Astrocyte (in vitro differentiated cells and primary cell): ENCODE results near the gene SMIM20. TPM values are rescaled to one million over a fixed set of nuclear protein-coding genes. Genes with fewer than 3 reads are reported as not detected.

Experiments used
- DNase-seq: peaks from one replicate; pipeline ENCODE4 v3.0.0-alpha.2; 2010; ENCODE audit warnings: low read depth
- FAIRE-seq: peaks from 2 replicates; lab custom pipeline; 2011; peaks lifted over from hg19 to GRCh38; lab: Jason Lieb, UNC
- H2AFZ ChIP-seq: 2 replicates; pipeline ENCODE4 v1.6.0; 2012; ENCODE audit warnings: low read depth, low read length, inconsistent platforms
- H3K27ac ChIP-seq: 2 replicates; pipeline ENCODE4 v1.5.1; 2011; ENCODE audit warnings: low read depth, low read length, inconsistent platforms
- H3K27me3 ChIP-seq: 2 replicates; pipeline ENCODE4 v1.6.0; 2011; ENCODE audit warnings: low read length, inconsistent platforms; ENCODE audit not compliant: insufficient read depth
- H3K36me3 ChIP-seq: 2 replicates; pipeline ENCODE4 v1.5.1; 2011; ENCODE audit warnings: low read length, inconsistent platforms; ENCODE audit not compliant: insufficient read depth
- H3K4me1 ChIP-seq: 2 replicates; pipeline ENCODE4 v1.5.1; 2011; ENCODE audit warnings: low read length, inconsistent platforms; ENCODE audit not compliant: insufficient read depth
- H3K4me2 ChIP-seq: 2 replicates; pipeline ENCODE4 v1.6.0; 2012; ENCODE audit warnings: low read length, inconsistent platforms
- H3K4me3 ChIP-seq: 2 replicates; pipeline ENCODE4 v1.5.1; 2011; ENCODE audit warnings: low read depth, mild to moderate bottlenecking, low read length, inconsistent platforms; ENCODE audit not compliant: insufficient read depth
- H3K79me2 ChIP-seq: 2 replicates; pipeline ENCODE4 v1.6.0; 2012; ENCODE audit warnings: mild to moderate bottlenecking, low read length, inconsistent platforms; ENCODE audit not compliant: insufficient read depth
- H3K9ac ChIP-seq: 2 replicates; pipeline ENCODE4 v1.6.0; 2012; ENCODE audit warnings: mild to moderate bottlenecking, low read length, inconsistent platforms
- H3K9me3 ChIP-seq: 2 replicates; pipeline ENCODE4 v1.5.1; 2012; ENCODE audit warnings: low read depth, mild to moderate bottlenecking, low read length, inconsistent platforms; ENCODE audit not compliant: insufficient read depth
- H4K20me1 ChIP-seq: 2 replicates; pipeline ENCODE4 v1.6.0; 2012; ENCODE audit warnings: low read length, inconsistent platforms; ENCODE audit not compliant: insufficient read depth
- H3K27ac Mint-ChIP-seq: one replicate; pipeline ENCODE4 v1.8.0; 2021; ENCODE audit warnings: mild to moderate bottlenecking, mixed read lengths; ENCODE audit not compliant: unreplicated experiment
- H3K27me3 Mint-ChIP-seq: one replicate; pipeline ENCODE4 v1.8.0; 2021; ENCODE audit warnings: low read depth, mixed read lengths; ENCODE audit not compliant: unreplicated experiment
- H3K36me3 Mint-ChIP-seq: one replicate; pipeline ENCODE4 v1.8.0; 2021; ENCODE audit warnings: low read depth, mixed read lengths; ENCODE audit not compliant: unreplicated experiment
- H3K4me1 Mint-ChIP-seq: one replicate; pipeline ENCODE4 v1.8.0; 2021; ENCODE audit warnings: low read depth, mixed read lengths; ENCODE audit not compliant: unreplicated experiment
- H3K4me3 Mint-ChIP-seq: one replicate; pipeline ENCODE4 v1.8.0; 2021; ENCODE audit warnings: mild to moderate bottlenecking, moderate library complexity, mixed read lengths; ENCODE audit not compliant: unreplicated experiment
- H3K9me3 Mint-ChIP-seq: one replicate; pipeline ENCODE4 v1.8.0; 2021; ENCODE audit warnings: mild to moderate bottlenecking, mixed read lengths; ENCODE audit not compliant: unreplicated experiment
- EZH2 ChIP-seq: IDR thresholded peaks from 2 replicates; pipeline ENCODE4 v1.6.1; 2012; ENCODE audit warnings: mild to moderate bottlenecking, low read length, inconsistent platforms; ENCODE audit not compliant: insufficient read depth
- total RNA-seq: library from RNA; stranded (reverse); gene quantifications from 2 replicates; pipeline ENCODE4 v1.2.1, GENCODE V29; 2021
- TF ChIP-seq, protein P1 (sequence below): IDR thresholded peaks from 2 replicates; pipeline ENCODE4 v1.5.1; 2011; ENCODE audit warnings: low read depth, mild to moderate bottlenecking, inconsistent platforms, low read length, moderate library complexity; ENCODE audit not compliant: insufficient read depth

Gene SMIM20
- total RNA-seq, 1 donor from 2014 or later, result 19.4 TPM

DNA sequence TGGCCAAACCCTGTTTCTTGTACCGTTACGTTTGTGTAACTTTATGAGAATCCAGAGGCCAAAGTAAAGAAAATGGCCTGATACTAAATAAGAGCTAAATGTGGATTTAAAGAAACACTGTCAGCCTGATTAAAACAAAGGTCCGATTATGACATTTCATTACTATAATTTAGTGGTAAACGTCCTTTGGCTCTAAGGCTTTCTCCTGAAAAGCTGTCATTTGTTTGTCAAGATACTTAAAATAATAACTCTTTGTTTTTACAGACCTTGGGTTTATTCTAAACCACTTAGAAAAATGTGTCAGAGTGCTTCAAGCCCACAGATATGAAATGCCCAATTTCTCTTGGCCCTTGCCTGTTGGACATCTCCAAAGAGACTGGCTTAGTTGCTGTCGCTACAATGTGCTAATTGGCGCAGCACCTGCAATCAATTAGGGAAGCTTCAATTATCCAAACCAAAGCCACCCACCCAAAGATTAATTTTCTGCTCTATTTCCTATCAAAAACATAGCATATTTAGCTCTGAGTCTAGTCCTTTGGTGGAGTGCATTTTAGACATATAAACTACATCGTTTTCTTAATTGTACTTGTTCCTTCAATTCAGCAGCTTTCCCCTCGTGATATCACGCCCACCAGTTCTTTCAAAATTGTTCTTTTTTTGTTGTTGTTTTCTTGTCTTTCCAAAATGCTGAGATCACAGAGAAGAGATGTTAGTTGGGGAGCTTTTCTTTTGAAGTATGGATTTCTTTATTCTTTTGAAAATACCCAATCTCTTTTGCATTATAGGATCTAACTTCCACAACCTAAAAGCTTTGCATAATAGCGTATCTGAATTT, 13.6 kb downstream of the SMIM20 start:
- Histone ChIP-seq H3K79me2 (no peaks in the 10 kb centered on the region), H3K4me3 (no peak overlapping the region), H3K9me3 (no peaks in the 10 kb centered on the region), H4K20me1 (no peaks in the 10 kb centered on the region), H2AFZ (no peak overlapping the region), H3K27me3 (no peaks in the 10 kb centered on the region), H3K27ac (no peak overlapping the region), H3K4me2 (no peak overlapping the region), H3K4me1 (peaks cover 9% of the 10 kb centered on the region), H3K9ac (no peak overlapping the region), H3K36me3 (no peaks in the 10 kb centered on the region)
- no peaks in the 10 kb centered on the region for H3K27me3 Mint-ChIP-seq
- no peak for FAIRE-seq
- no peak for DNase-seq
- no peaks in the 10 kb centered on the region for H3K4me1 Mint-ChIP-seq
- H3K9me3 Mint-ChIP-seq, result no peaks in the 10 kb centered on the region
- TF ChIP-seq EZH2, result no peak
- TF ChIP-seq, protein P1, sequence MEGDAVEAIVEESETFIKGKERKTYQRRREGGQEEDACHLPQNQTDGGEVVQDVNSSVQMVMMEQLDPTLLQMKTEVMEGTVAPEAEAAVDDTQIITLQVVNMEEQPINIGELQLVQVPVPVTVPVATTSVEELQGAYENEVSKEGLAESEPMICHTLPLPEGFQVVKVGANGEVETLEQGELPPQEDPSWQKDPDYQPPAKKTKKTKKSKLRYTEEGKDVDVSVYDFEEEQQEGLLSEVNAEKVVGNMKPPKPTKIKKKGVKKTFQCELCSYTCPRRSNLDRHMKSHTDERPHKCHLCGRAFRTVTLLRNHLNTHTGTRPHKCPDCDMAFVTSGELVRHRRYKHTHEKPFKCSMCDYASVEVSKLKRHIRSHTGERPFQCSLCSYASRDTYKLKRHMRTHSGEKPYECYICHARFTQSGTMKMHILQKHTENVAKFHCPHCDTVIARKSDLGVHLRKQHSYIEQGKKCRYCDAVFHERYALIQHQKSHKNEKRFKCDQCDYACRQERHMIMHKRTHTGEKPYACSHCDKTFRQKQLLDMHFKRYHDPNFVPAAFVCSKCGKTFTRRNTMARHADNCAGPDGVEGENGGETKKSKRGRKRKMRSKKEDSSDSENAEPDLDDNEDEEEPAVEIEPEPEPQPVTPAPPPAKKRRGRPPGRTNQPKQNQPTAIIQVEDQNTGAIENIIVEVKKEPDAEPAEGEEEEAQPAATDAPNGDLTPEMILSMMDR, result no peak
- peaks cover 7% of the 10 kb centered on the region for H3K36me3 Mint-ChIP-seq
- H3K27ac Mint-ChIP-seq, result no peak overlapping the region
- H3K4me3 Mint-ChIP-seq, result no peak overlapping the region

DNA sequence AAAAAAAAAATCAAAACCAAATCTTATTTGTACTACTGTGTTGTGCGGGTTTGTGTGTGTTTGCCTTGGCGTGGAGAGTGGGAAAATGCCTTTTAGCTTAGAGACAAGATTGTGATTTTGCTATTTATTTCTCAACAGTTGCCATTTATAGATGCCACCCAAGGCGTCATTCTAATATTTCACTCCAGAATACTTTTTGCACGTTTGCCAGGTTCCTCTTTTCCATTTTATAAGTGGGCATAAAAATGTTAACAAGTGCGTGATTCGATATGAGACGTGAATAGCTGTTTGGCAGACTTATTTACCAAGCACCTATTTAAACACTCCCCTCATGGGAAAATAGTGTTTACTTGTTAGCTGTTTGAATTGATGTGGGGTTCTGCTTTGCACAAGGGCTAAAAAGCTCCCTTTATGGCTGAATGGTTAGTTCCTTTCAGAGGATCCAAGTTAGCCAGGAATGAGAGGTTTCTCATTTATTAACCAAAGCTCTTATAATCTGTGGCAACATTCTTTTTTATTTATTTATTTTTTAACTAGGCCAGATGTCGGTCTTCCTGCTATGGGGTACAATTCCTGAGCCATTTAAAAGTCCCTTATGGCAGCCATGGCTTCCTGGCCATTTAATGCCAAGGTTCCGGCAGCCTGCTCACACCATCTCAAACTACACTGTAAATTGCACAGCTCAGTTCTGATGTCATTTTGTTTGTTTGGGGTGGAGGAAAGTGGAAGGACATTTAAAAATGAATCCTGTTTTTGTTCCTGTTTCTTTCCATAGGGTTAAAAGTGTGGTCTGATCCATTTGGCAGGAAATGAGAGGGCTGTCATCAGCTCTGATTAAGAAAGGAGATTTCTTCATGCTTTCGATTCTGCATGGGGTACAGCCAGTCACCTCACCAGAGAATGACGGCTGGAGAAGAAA, 14.6 kb downstream of the SMIM20 start:
- H3K27me3 ChIP-seq, result no peaks in the 10 kb centered on the region
- no peaks in the 10 kb centered on the region for H4K20me1 ChIP-seq
- no peak overlapping the region for H3K4me3 Mint-ChIP-seq
- H3K79me2 ChIP-seq, result no peaks in the 10 kb centered on the region
- no peaks in the 10 kb centered on the region for H3K27me3 Mint-ChIP-seq
- no peak for TF ChIP-seq EZH2
- TF ChIP-seq, protein P1, result no peak
- no peaks in the 10 kb centered on the region for H3K4me1 Mint-ChIP-seq
- DNase-seq, result peak; percentile 32
- FAIRE-seq, result no peak
- H3K9me3 ChIP-seq, result no peaks in the 10 kb centered on the region
- H3K36me3 Mint-ChIP-seq, result peaks cover 6% of the 10 kb centered on the region
- no peaks in the 10 kb centered on the region for H3K36me3 ChIP-seq
- H3K9me3 Mint-ChIP-seq, result no peaks in the 10 kb centered on the region
- H3K4me2 ChIP-seq, result peak overlapping the region; percentile 57
- no peak overlapping the region for H3K9ac ChIP-seq
- no peak overlapping the region for H2AFZ ChIP-seq
- H3K27ac Mint-ChIP-seq, result no peak overlapping the region
- H3K27ac ChIP-seq, result no peak overlapping the region
- H3K4me3 ChIP-seq, result no peak overlapping the region
- H3K4me1 ChIP-seq, result peaks cover 9% of the 10 kb centered on the region
